SK-N-MC (cell line): ENCODE measurements around the gene SMARCD3.

Experiments used
- EZH2 ChIP-seq: fragments of 200-600 bp; sonication (generic); IDR thresholded peaks from one replicate; pipeline ENCODE4 v1.6.1; 2017; ENCODE audit warnings: antibody characterized with exemption
- POLR2AphosphoS5 ChIP-seq: IDR thresholded peaks from 2 replicates; pipeline ENCODE4 v1.6.1; 2012; ENCODE audit warnings: mild to moderate bottlenecking, low read depth, low read length, borderline replicate concordance

DNA sequence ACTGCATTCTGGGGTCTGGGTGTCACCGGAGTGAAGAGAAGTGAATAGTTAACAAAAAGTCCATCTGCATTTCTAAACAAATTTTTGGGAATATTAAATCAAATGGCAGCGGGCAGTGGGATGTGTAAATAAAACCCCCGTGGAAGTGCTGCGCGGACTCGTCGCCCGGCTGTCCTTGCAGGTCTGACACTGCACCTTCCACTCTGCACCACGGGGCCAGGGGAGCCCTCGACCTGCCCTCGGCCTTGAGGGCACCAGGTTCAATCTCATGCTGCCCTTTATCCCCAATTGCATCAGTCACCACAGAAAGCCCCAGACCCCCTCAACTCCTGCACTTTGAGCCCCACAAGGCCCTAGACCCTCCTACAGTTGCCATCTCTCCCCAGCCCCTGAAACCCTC lies 6.4 kb upstream of the SMARCD3 start:
- no peak for TF ChIP-seq EZH2
- TF ChIP-seq POLR2AphosphoS5 = no peak
